HG02759 (cell line): ENCODE results near the gene PSG11.
"Not testable (repeated sequence)": the region's sequence is repeated elsewhere in the genome, so short reads cannot be mapped to it uniquely, and the experiment has no call there.

Experiments
- ATAC-seq: cut with Tn5 transposase; IDR thresholded peaks from one replicate; pipeline ENCODE4 v1.9.1; 2021; ENCODE audit warnings: mild to moderate bottlenecking, moderate library complexity; ENCODE audit not compliant: unreplicated experiment

The PSG11 gene

DNA sequence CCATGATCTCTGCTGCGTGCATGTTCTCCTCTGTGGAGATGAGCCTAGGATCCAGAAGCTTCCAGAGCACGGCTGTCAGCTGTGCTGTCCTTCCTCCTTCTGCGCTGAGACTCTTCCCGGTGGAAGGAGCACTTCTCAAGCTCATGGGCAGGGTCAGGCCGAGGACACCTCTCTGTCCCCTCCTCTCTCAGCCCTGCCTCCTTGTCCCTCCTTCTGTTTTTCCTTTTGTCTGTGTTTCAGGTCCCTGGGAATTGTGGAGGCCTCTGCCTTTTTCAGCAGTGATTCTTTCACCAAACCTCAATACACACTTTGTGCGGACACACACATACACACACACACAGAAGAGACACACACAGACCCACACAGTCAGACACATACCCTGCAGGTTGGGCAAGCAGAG, at the start of gene PSG11:
PSG11 (minus strand) TSS at position 101 of the 400 bp plus-strand sequence; CDS start at position 4, 97 bp downstream.
- ATAC-seq: not testable (repeated sequence)

DNA sequence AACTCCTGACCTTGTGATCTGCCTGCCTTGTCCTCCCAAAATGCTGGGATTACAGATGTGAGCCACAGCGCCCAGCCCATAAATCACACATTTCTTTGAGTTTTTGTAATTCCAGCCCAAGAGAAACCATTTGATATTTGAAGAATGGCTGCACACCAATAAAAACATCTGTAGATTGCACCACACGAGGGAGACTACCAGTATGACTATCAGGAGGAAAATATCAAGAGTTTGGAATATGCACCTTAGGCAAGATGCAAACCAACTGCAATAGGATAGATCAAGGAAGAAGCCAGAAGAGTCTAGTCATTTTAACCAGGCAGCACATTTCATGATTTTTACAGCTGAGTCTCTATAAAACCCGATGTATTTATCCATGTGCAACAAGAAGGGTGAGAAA, 36.1 kb upstream of the PSG11 start:
- ATAC-seq: not testable (repeated sequence)

DNA sequence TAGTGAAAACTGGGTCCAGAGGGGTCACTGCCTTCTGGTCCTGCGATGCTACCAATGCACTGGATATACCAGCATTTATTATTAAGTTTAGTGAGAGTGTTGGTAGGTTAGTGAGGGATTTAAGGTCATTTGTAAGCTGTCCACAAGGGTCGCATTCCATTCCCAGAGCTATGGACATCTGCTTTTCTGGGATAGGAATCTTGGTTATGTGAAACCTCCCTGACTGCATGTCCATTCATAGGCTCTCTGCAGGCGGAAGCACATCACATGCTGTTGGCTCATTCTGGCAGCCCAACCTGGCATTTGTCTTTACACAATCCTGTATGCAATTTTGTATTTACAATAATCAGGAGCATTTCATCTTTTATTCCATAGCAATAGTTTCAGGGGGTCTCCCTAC, 35.1 kb upstream of the PSG11 start:
- not testable (repeated sequence) for ATAC-seq

DNA sequence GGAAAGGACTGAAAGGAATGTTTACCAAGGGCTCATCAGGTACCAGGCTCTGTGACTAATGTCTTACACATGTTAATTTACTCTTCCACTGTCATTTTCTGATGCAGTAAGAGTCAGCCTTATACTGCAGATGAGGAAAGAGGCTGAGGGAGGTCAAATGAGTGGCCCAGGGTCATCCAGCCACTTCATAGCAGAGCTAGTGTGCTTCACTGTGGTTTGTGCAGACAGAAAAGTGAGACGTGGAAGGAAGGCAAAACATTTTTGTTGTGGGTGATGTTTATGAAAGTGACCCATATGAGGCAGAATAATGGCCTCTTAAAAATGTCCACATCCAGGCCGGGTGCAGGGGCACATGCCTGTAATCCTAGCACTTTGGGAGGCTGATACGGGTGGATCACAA, 34.0 kb upstream of the PSG11 start:
- ATAC-seq: not testable (repeated sequence)

DNA sequence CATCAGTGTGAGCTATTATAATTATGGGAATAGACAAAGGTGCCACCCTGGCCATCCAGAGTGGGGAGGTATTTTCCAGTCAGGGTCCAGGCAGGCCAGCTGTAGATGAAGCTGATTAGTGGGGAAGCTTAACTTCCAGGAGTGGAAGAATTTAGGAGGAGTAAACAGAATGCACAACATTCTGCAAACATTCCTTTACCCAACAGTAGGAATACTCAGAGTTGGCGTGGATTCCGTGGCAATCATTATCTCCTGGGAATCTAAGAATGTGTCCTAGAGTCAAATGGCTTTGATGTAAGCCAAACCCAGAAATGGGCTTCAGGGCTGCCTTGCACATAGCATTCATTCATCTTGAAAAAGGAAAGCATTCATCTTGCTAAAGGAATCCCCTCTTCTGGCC, 33.2 kb upstream of the PSG11 start:
- ATAC-seq: not testable (repeated sequence)

DNA sequence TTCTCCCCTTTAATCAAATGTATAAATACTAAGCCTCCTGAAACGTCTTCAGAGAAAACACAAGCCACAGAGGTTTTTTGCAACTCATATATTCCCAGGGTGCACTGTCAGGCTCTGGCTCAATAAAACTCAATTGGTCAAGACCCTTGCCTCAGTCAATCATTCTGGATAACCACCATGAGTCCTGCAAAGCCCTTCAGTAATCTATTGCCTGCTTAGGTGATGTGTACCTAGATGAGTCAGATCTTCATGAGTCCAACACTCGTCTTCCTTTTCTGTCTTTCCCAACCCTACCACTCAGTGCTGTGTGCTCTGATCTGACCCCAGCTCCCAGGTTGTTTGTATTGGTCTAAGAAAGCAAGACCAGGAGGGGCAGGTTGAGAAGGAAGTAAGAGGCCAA, 32.2 kb upstream of the PSG11 start:
- ATAC-seq: not testable (repeated sequence)

DNA sequence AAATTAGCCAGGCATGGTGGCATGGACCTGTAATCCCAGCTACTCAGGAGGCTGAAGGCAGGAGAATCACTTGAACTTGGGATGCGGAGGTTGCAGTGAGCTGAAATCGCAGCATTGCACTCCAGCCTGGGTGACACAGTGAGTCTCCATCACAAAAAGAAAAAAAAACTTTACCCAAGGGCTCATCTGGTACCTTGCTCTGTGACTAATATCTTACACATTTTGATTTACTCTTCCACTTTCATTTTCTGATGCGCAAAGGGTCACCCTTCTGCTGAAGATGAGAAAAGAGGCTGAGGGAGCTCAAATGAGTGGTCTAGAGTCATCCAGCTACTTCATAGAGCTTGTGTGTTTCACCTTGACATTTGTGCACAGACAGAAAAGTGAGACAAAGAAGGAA, 21.7 kb upstream of the PSG11 start:
- not testable (repeated sequence) for ATAC-seq

DNA sequence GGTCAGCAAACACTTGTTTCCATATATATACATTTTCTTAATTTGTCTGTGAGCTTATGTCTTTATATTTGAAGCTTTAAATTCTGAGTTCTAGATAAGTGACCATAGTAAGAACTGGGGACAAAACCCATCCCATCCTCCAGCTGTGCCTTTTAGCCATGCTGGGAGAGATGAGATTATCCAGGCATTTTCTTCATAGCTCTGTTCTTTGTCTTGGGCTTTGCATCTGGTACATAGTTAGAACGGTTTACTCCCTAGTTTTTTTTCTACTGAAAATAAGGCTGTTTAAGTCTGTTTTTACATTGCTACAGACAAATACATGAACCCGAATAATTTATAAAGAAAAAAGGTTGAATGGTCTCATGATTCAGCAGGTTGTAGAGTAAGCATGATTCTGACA, 20.3 kb upstream of the PSG11 start:
- not testable (repeated sequence) for ATAC-seq

DNA sequence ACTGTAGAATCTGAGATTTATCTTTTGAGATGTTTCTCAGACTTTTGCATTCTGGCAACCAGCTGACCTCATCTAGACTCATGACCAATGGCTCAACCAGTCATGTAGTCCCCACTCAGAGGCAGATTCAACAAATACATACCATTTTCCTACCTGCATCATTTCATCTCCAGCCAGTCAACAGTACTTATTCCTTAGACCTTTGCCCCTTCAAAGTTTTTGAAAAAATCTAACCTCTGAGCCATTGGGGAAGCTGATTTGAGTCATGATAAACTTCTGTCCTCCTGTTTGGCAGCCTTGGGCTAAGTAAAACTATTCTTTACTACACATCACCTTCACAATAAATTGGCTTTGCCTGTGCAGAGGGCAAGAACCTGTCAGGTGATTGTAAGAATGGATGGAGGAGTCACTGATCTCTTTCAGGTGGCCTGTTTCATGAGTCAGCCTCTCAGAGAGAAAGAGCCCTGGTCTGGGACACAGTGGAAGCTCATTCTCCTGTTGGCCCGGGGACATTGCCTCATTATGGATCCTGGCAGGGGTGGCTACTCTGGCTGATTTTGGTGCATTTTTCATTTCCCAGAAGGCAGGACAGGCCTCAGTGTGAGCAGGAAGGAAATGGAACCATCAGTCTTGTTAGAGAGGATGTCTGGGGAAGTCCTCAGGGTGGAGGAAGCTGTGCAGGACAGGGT, 17.4 kb upstream of the PSG11 start:
- ATAC-seq: not testable (repeated sequence)

DNA sequence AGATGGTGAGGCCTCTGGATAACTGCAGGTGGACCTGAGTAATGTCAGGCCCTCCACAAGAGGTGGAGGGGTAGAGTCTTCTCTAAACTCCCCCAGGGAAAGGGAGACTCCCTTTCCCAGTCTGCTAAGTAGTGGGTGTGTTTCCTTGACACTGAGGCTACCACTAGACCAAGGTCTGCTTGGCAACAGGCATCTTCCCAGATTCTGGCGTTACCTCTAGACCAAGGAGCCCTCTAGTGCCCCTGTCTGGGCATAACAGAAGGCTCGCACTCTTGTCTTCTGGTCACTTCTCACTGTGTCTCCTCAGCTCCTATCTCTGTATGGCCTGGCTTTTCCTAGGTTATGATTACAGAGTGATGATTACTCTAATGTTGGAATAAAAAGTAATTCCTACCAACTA, 5.4 kb upstream of the PSG11 start:
- ATAC-seq: not testable (repeated sequence)

DNA sequence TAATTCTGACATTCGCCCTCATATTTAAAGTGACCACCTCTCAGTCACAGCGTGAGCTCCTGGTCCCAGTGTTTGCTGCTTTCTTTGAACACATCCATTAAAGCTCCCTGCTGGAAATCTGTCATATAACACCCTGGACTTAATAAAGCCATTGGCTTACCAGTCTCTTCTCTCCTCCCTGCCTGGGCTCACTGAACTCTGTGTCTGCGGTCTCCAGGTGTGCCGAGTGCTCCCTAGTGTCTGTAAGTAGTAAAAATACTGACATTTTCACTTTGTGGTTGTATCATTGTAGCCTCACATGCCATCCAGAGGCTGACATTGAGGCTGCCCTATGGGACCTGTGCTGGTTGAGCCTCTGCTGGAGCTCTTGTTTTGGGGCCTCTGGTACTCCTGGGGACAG, 2.6 kb upstream of the PSG11 start:
- no peak for ATAC-seq

DNA sequence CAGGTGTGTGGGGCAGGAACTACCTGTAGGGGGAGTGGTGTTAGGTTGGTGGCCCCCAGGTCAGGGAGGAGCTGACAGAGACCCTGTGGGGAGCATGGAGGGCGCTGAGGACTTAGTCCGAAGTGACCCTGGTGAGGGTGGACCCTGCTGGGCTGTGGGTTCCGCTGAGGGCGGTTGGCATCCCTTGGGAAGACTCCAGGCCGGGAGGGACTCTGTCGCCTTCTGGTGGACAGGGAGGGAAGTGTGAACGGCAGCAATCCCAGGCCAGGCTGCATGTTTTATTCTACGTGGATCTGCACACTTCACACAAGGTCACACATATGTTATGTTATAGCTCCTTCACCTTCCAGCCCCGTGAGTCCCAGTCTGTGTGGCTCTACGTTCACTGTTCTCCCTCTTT, 1.7 kb upstream of the PSG11 start:
- not testable (repeated sequence) for ATAC-seq

DNA sequence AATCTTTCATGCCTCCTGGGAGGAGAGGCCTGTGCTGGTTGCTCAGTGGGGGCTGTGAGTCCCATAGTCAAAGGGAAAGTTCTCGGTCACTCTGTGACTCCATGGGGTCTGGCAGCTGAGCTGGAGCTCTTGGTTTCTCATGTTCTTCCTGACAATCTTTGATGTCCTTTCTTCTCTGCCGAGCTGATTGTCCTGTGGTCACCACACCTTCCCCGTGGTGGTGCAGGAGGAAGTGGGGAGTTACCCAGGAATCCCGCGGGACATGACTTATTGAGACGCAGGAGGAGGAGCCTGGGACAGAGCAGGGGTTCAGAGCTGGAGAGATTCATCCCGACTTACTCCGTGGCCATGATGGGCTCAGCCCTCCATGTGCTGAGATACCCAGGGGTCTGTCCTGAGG, 792 bp upstream of the PSG11 start:
- ATAC-seq: not testable (repeated sequence)

DNA sequence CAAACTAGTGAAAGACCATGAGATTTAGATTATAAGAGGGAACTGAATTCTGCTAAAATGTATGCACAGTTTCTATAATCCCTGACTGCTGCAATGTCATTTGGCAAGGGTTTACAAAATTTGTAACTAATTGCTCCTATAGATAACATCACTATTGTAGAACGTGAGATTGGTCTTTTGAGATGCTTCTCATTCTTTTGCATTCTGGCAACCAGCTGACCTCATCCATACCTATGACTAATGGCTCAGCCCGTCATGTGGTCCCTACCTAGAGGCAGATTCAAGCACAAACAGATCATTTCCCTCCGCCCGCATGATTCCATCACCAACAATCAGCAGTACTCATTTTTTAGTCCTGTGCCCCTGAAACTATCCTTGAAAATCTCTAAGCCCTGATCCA, 4.2 kb downstream of the PSG11 start:
- ATAC-seq: not testable (repeated sequence)

DNA sequence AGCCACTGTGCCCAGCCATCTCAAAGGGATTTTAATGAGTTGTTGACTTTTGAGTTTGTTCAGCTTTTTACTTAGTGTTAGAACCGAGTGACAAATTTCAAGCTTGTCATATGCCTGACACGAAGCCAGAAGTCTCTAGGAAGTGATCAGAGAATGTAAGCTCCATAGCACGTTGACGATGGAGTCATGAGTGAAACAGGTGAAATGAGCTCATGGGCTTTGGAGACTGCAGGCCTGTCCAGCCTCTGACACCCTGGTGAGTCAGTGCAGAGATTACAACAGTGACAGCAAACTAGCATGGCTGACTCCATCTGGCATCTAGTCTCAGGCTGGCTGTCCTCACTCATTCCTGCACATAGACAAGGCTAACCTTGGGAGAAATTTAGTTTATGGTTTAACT, 4.6 kb downstream of the PSG11 start:
- not testable (repeated sequence) for ATAC-seq

DNA sequence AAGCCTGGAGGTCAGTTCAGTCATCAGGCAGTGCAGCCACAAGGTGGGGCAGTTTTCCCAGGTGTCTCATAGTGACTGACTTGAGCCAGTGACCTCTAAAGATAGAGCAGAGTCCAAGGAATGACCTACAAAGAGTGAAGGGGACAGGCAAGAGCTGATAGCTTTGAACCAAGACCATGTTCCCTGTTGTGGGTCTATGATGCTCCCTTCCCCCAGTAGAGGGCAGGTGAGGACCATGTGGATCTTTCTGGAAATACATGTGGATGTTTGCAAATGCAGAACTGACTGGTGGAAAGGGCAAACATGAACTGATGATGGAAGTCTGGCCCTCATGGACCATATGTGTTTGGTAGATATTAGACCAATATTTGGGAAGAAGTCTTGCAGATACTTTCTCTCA, 6.7 kb downstream of the PSG11 start:
- ATAC-seq: not testable (repeated sequence)

DNA sequence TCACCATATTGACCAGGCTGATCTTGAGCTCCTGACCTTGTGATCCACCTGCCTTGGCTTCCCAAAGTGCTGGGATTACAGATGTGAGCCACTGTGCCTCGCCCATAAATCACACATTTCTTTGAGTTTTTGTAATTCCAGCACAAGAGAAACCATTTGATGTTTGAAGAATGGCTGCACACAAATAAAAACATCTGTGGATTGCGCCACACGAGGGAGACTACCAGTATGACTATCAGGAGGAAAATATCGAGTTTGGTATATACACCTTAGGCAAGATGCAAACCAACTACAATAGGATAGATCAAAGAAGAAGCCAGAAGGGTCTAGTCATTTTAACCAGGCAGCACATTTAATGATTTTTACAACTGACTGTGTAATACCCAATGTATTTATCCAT, 20.4 kb downstream of the PSG11 start:
- ATAC-seq: not testable (repeated sequence)

DNA sequence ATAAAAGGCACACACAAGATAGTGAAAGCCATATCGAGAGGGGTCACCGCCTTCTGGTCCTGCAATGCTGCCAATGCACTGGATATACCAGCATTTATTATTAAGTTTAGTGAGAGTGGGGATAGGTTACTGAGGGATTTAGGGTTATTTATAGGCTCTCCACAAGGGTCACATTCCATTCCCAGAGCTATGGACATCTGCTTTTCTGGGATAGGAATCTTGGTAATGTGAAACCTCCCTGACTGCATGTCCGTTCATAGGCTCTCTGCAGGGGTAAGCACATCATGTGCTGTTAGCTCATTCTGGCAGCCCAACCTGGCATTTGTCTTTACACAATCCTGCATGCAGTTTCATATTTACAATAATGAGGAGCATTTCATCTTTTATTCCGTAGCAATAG, 21.4 kb downstream of the PSG11 start:
- ATAC-seq: not testable (repeated sequence)

DNA sequence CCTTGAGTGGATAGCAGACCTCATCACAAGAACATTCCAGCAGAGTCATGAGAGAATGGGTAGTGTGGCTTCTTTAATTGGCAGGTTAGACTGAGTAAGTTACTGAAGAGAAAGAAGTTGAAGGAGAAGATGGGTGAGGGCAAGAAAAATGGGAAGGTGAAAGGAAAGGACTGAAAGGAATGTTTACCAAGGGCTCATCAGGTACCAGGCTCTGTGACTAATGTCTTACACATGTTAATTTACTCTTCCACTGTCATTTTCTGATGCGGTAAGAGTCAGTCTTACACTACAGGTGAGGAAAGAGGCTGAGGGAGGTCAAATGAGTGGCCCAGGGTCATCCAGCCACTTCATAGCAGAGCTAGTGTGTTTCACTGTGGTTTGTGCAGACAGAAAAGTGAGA, 22.6 kb downstream of the PSG11 start:
- ATAC-seq: not testable (repeated sequence)

DNA sequence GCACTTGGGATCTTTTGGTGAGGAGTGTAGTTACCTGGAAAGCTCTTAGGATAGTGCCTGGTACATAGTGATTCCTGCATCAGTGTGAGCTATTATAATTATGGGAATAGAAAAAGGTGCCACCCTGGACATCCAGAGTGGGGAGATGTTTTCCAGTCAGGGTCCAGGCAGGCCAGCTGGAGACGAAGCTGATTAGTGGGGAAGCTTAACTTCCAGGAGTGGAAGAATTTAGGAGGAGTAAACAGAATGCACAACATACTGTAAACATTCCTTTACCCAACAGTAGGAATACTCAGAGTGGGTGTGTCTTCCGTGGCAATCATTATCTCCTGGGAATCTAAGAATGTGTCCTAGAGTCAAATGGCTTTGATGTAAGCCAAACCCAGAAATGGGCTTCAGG, 23.3 kb downstream of the PSG11 start:
- ATAC-seq: not testable (repeated sequence)

DNA sequence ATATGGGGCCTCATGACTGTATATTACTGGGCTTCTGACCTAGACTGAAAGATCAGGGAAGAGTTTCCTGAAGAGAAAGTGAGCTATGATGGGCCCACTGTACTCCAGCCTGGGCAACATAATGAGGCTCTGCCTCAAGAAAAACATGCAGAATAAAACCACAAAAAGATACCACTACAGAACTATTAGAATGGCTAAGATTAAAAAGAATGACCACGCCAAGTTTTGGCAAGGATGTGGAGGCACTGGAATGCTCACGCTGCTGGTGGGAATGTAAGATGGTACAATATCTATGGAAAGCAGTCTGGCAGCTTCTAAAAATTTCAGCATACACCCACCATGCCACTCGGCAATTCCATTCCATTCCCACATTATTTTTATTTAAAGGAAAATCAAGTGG, 30.1 kb downstream of the PSG11 start:
- ATAC-seq: not testable (repeated sequence)

DNA sequence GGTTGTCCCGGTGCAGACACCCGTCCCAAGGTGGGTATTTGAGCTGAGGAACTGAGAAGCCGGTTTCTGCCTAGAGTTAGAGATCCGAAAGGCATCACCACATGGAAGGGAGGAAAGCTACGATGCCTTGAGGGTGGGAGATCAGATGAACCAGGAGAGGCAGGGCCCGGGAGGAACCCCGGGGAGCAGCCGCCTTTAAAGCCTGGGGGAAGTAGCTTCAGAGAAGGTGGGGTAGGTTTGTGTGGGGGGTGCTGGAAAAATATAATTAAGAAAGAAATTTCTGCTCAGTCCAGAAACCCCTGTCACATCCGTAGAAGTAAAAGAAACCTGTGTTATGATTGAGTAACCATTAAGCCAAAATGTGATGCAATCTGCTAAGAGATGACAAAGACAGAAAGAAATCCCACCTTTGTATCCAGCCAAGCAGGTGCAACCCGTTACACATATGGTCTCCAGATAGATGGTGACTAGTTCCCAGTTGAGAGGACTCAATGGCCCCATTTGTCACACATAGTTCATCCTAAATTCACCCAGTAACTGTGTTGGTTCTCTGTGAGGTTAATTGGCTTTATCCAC, 34.2 kb downstream of the PSG11 start:
- ATAC-seq: not testable (repeated sequence)

DNA sequence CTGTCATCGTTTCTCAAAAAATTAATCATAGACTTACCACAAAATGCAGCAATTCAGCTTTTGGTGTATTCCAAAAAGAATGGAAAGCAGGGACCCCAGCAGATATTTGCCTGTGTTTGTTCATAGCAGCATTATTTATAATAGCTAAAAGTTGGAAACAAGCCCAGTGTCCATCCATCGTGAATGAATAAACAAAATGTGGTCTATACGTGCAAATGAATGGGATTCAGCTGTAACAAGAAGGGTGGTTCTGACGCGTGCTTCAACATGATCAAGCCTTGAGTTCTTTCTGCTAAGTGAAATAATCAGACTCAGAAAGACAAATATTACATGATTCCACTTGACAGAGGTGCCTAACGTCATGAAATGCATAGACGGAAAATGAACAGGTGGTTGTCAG, 36.4 kb downstream of the PSG11 start:
- ATAC-seq: no peak
